ENCODE measurements around the gene TAS2R60. TPM values are rescaled to one million over a fixed set of nuclear protein-coding genes. Genes with fewer than 3 reads are reported as not detected.
"Not testable (repeated sequence)": the region's sequence is repeated elsewhere in the genome, so short reads cannot be mapped to it uniquely, and the experiment has no call there.

The TAS2R60 gene
- total and polyA plus RNA-seq, 4 donors = 1.2 to 2.7 TPM; not detected in 2

- H3K9me3 ChIP-seq (ENCODE audit: control insufficient read depth, low read length) = no peaks in the 10 kb centered on the region
- H3K4me3 ChIP-seq (ENCODE audit: low read length in 2 of 2) = no peak overlapping the region
- no peaks in the 10 kb centered on the region for H3K36me3 ChIP-seq (ENCODE audit: control insufficient read depth in 1 of 2, insufficient read depth in 2 of 2, low read length in 1 of 2)
- peak; percentile 8 for ATAC-seq (ENCODE audit: low FRiP score)
- WGBS, 2 donors = 62 to 71% methylated on average over 20 of the region's 20 CpGs
- intact Hi-C loops (cut with DNase I) = no loop called here
- peak; percentile 42 to 67 for DNase-seq
- no peaks in the 10 kb centered on the region for H3K27me3 ChIP-seq (ENCODE audit: control insufficient read depth in 1 of 2, insufficient read depth in 2 of 2, low read length in 1 of 2)
- H3K4me1 ChIP-seq (ENCODE audit: control insufficient read depth in 1 of 2, insufficient read depth in 2 of 2, low read length in 2 of 2) = no peaks in the 10 kb centered on the region
- no peak overlapping the region for H3K27ac ChIP-seq (ENCODE audit: low read depth in 1 of 2, low read length in 2 of 2)
Measured at GRCh38 chr7:143408252-143408685, 35.0 kb upstream of the TAS2R60 start.

DNA sequence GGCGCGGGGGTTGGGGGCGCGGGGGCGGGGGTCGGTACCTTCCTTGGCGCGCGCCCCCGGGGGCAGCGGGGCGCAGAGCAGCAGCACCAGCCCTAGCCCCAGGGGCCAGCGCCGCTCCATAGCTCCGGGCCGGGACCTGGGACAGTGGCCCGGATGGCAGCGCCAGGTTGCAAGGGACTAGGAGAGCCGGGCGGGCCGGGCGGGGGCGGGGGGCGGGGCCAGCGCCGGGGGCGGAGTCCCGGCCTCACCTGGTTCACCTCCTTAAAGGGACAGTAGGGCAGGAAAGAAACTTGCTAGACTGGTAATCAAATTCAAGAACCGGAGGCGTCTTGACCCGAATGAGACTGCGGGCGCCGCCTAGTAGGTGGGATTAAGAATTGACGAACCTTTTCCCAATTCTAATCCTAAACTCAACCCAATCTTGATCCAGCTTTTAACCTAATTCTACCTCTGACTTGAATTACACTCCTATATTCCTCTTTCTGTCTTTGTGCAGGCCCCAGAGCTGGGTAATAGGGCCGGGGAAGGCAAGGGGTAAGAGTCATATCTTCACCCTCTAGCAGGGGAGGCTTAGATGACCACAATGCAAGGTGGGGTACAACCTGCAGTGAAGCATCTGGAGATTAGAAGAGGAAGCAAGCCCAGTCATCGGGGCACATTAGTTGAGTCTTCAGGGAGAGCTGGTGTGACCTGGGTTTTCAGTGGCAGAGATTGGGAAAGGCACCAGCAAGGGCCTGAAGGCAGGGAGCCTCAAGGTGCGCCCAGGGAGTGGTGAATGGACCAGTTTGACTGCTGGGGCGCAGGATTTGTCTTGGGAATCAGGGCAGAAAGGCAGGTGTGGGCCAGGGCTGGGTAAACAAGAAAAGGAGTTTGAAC lies 34.3 kb upstream of the TAS2R60 start, which contains the start of gene EPHA1:
Gene EPHA1 (minus strand): TSS at position 171 of the 876 bp plus-strand sequence. CDS start 51 bp downstream, at position 120.
- H3K4me3 ChIP-seq (ENCODE audit: low read length in 2 of 2) = no peak within 1 kb of the TSS
- H3K36me3 ChIP-seq (ENCODE audit: control insufficient read depth in 1 of 2, insufficient read depth in 2 of 2, low read length in 1 of 2) = no peaks in the 10 kb centered on the region
- no peaks in the 10 kb centered on the region for H3K4me1 ChIP-seq (ENCODE audit: control insufficient read depth in 1 of 2, insufficient read depth in 2 of 2, low read length in 2 of 2)
- ATAC-seq (ENCODE audit: low FRiP score) (no peak), DNase-seq (peak; percentile 44 to 77)
- H3K27ac ChIP-seq (ENCODE audit: low read depth in 1 of 2, low read length in 2 of 2) = no peak within 1 kb of the TSS
- 18 to 22% methylated on average over 21 to 39 of the region's 39 CpGs for WGBS, 2 donors
- no peaks in the 10 kb centered on the region for H3K9me3 ChIP-seq (ENCODE audit: control insufficient read depth, low read length)
- H3K27me3 ChIP-seq (ENCODE audit: control insufficient read depth in 1 of 2, insufficient read depth in 2 of 2, low read length in 1 of 2) = no peaks in the 10 kb centered on the region
- intact Hi-C loops (cut with DNase I) = no loop called here

DNA sequence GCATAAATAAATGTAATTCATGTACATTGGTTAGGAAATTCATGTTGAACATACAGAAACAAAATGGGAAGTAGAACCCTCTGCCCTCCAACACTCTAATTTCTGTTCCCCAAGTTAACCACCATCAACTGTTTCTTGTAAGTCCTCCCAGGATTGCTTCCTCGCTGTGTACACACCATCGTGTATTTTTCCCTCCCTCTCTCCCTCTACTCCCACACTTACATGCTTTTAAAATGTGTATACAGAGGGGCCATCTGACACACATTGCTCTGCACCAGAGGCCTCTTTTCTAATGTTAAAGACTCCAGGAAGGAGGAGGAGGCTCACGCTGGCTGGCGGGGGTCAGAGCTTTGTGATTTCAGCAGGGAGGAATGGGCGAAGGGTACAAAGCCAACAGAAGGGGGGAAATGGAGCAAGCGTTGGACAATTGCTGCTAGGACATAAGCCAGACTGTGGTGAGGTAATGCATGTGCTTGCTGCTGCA lies 32.7 kb upstream of the TAS2R60 start:
- Histone ChIP-seq H3K9me3 (ENCODE audit: control insufficient read depth, low read length) (no peaks in the 10 kb centered on the region), H3K36me3 (ENCODE audit: control insufficient read depth in 1 of 2, insufficient read depth in 2 of 2, low read length in 1 of 2) (no peaks in the 10 kb centered on the region), H3K4me1 (ENCODE audit: control insufficient read depth in 1 of 2, insufficient read depth in 2 of 2, low read length in 2 of 2) (no peaks in the 10 kb centered on the region), H3K27me3 (ENCODE audit: control insufficient read depth in 1 of 2, insufficient read depth in 2 of 2, low read length in 1 of 2) (no peaks in the 10 kb centered on the region), H3K4me3 (ENCODE audit: low read length in 2 of 2) (no peak overlapping the region), H3K27ac (ENCODE audit: low read depth in 1 of 2, low read length in 2 of 2) (no peak overlapping the region)
- 1 to 2% methylated on average over 6 of the region's 6 CpGs for WGBS, 2 donors
- DNase-seq (peak in 1 of 2 donors; percentile 78), ATAC-seq (ENCODE audit: low FRiP score) (peak; percentile 48)
- intact Hi-C loops (cut with DNase I) = loop anchor here in 1 of 2 donors (5.0 kb wide), 1 partner anchor 33 kb away; no protein-coding TSS in a partner anchor

DNA sequence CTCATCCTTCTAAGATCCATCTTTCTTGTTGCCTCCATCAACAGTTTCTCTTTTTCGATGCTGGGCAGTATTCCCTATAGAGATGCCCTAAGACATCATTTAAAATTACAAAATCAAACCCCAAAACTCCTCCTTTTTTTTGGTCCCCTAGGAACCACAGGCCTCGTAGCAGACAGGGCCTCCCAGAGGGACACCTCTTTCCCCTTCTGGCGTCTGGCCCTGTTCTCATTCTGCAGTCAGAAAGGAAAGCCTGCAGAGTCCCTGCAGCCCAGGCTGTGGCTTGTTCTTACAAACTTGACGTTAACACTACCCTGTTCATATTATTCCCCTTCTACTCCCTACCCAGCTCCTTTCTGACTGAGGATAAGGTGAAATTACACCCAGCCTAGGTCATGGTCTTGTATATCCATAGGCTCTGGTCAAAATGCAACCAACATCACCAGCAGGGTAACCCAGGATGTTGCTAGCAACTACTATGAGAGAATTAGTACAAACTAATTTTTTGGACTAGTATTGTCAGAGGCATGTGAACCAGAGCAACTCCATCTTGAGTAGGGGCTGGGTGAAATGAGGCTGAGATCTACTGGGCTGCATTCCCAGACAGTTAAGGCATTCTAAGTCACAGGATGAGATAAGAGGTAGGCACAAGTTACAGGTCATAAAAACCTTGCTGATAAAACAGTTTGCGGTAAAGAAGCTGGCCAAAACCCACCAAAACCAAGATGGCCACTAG lies 31.1 kb upstream of the TAS2R60 start:
- Histone ChIP-seq H3K4me1 (ENCODE audit: control insufficient read depth in 1 of 2, insufficient read depth in 2 of 2, low read length in 2 of 2) (no peaks in the 10 kb centered on the region), H3K36me3 (ENCODE audit: control insufficient read depth in 1 of 2, insufficient read depth in 2 of 2, low read length in 1 of 2) (no peaks in the 10 kb centered on the region), H3K9me3 (ENCODE audit: control insufficient read depth, low read length) (no peaks in the 10 kb centered on the region), H3K27me3 (ENCODE audit: control insufficient read depth in 1 of 2, insufficient read depth in 2 of 2, low read length in 1 of 2) (no peaks in the 10 kb centered on the region), H3K27ac (ENCODE audit: low read depth in 1 of 2, low read length in 2 of 2) (no peak overlapping the region), H3K4me3 (ENCODE audit: low read length in 2 of 2) (no peak overlapping the region)
- DNase-seq (no peak), ATAC-seq (ENCODE audit: low FRiP score) (no peak)
- intact Hi-C loops (cut with DNase I) = loop anchor here (2.0 to 5.0 kb wide), 2 partner anchors 35 to 169 kb away; no protein-coding TSS in a partner anchor
- WGBS, 2 donors = 17 to 23% methylated on average over 5 of the region's 5 CpGs

- 84 to 85% methylated on average over 8 of the region's 8 CpGs for WGBS, 2 donors
- Histone ChIP-seq H3K4me3 (ENCODE audit: low read length in 2 of 2) (no peak overlapping the region), H3K27me3 (ENCODE audit: control insufficient read depth in 1 of 2, insufficient read depth in 2 of 2, low read length in 1 of 2) (no peaks in the 10 kb centered on the region), H3K27ac (ENCODE audit: low read depth in 1 of 2, low read length in 2 of 2) (no peak overlapping the region), H3K36me3 (ENCODE audit: control insufficient read depth in 1 of 2, insufficient read depth in 2 of 2, low read length in 1 of 2) (no peaks in the 10 kb centered on the region), H3K9me3 (ENCODE audit: control insufficient read depth, low read length) (no peaks in the 10 kb centered on the region), H3K4me1 (ENCODE audit: control insufficient read depth in 1 of 2, insufficient read depth in 2 of 2, low read length in 2 of 2) (no peaks in the 10 kb centered on the region)
- intact Hi-C loops (cut with DNase I) = loop anchor here (2.0 to 5.0 kb wide), 2 partner anchors 36 to 170 kb away; no protein-coding TSS in a partner anchor
- DNase-seq (no peak), ATAC-seq (ENCODE audit: low FRiP score) (no peak)
Measured at GRCh38 chr7:143413123-143413522, 30.1 kb upstream of the TAS2R60 start.

DNA sequence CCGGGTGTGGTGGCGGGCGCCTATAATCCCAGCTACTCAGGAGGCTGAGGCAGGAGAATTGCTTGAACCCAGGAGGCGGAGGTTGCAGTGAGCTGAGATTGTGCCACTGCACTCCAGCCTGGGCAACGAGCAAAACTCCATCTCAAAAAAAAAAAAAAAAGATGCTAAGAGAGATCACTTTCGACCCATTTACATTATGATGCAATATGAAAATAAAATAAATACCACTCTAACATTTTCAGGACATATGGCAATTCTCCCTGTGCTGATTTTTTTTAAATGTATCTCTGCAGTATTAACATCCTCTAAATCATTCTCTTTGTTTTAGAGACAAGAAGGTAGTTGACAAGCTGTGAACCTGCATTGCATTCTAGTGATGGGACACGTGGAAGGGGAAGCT lies 28.0 kb upstream of the TAS2R60 start:
- not testable (repeated sequence) for H3K4me1 ChIP-seq (ENCODE audit: control insufficient read depth in 1 of 2, insufficient read depth in 2 of 2, low read length in 2 of 2); H3K4me3 ChIP-seq (ENCODE audit: low read length in 2 of 2); ATAC-seq (ENCODE audit: low FRiP score); H3K36me3 ChIP-seq (ENCODE audit: control insufficient read depth in 1 of 2, insufficient read depth in 2 of 2, low read length in 1 of 2); H3K27me3 ChIP-seq (ENCODE audit: control insufficient read depth in 1 of 2, insufficient read depth in 2 of 2, low read length in 1 of 2); DNase-seq; H3K27ac ChIP-seq (ENCODE audit: low read depth in 1 of 2, low read length in 2 of 2); H3K9me3 ChIP-seq (ENCODE audit: control insufficient read depth, low read length)
- WGBS, 2 donors = 87 to 89% methylated on average over 7 of the region's 7 CpGs
- intact Hi-C loops (cut with DNase I) = loop anchor here (5.0 kb wide), 2 partner anchors 53 to 93 kb away; partner anchors contain the start of gene FAM131B (in 1 of the 2)

DNA sequence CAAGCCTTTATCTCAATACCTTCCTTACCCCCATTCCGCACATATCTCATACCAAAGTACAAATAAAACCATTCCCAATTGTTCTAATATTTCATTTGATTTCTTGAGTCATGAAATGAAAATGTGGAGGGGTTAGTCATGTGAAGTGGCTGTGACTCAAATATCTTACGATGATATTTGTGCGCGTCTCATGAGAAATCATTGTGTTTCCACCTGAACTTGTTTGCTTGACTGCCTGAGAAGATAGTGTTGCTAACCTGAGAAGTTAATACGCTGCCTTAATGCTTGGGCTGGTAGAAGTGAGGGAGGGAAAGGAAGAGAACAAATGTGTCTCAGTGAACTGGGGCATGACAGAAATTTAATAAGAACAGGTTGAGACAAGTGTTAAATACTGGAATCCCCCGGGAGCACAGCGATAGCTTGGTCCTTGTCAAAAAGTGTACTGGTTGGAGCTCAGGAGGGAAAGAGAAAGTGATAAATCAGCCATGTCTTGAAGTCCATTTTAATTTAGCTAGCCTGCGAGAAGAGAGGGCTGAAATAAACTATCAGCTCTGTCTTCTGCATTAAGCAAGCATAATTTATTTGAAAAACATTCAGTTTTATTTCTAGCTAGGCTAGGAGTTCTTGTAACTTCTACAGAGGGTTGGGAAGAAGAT lies 27.4 kb upstream of the TAS2R60 start:
- Histone ChIP-seq H3K36me3 (ENCODE audit: control insufficient read depth in 1 of 2, insufficient read depth in 2 of 2, low read length in 1 of 2) (no peaks in the 10 kb centered on the region), H3K27me3 (ENCODE audit: control insufficient read depth in 1 of 2, insufficient read depth in 2 of 2, low read length in 1 of 2) (no peaks in the 10 kb centered on the region), H3K27ac (ENCODE audit: low read depth in 1 of 2, low read length in 2 of 2) (no peak overlapping the region), H3K4me1 (ENCODE audit: control insufficient read depth in 1 of 2, insufficient read depth in 2 of 2, low read length in 2 of 2) (no peaks in the 10 kb centered on the region), H3K4me3 (ENCODE audit: low read length in 2 of 2) (no peak overlapping the region), H3K9me3 (ENCODE audit: control insufficient read depth, low read length) (no peaks in the 10 kb centered on the region)
- WGBS, 2 donors = 79% methylated on average over 8 of the region's 8 CpGs
- ATAC-seq (ENCODE audit: low FRiP score) = no peak
- intact Hi-C loops (cut with DNase I) = loop anchor here (2.0 to 5.0 kb wide), 3 partner anchors 54 to 175 kb away; partner anchors contain the start of gene FAM131B (in 1 of the 2)
- no peak for DNase-seq

- H3K9me3 ChIP-seq (ENCODE audit: control insufficient read depth, low read length) = no peaks in the 10 kb centered on the region
- 3 to 5% methylated on average over 3 of the region's 3 CpGs for WGBS, 2 donors
- H3K4me1 ChIP-seq (ENCODE audit: control insufficient read depth in 1 of 2, insufficient read depth in 2 of 2, low read length in 2 of 2) = no peaks in the 10 kb centered on the region
- H3K36me3 ChIP-seq (ENCODE audit: control insufficient read depth in 1 of 2, insufficient read depth in 2 of 2, low read length in 1 of 2) = no peaks in the 10 kb centered on the region
- intact Hi-C loops (cut with DNase I) = loop anchor here (2.0 to 5.0 kb wide), 3 partner anchors 54 to 176 kb away; partner anchors contain the start of gene FAM131B (in 1 of the 2)
- no peak overlapping the region for H3K4me3 ChIP-seq (ENCODE audit: low read length in 2 of 2)
- DNase-seq (no peak), ATAC-seq (ENCODE audit: low FRiP score) (peak; percentile 78)
- no peak overlapping the region for H3K27ac ChIP-seq (ENCODE audit: low read depth in 1 of 2, low read length in 2 of 2)
- no peaks in the 10 kb centered on the region for H3K27me3 ChIP-seq (ENCODE audit: control insufficient read depth in 1 of 2, insufficient read depth in 2 of 2, low read length in 1 of 2)
Measured at GRCh38 chr7:143416565-143417149, 26.6 kb upstream of the TAS2R60 start.

Measured in aorta (tissue), 5 donors.